GM12892 (cell line): ENCODE results near the gene LY86.

ENCODE experiments used
- POLR2A ChIP-seq: IDR thresholded peaks from 2 replicates; pipeline ENCODE4 v1.6.1; 2011; ENCODE audit warnings: low read depth, low read length, control low read depth
- POLR2AphosphoS5 ChIP-seq: IDR thresholded peaks from 2 replicates; pipeline ENCODE4 v1.6.1; 2011; ENCODE audit warnings: low read depth, low read length, control low read depth

DNA sequence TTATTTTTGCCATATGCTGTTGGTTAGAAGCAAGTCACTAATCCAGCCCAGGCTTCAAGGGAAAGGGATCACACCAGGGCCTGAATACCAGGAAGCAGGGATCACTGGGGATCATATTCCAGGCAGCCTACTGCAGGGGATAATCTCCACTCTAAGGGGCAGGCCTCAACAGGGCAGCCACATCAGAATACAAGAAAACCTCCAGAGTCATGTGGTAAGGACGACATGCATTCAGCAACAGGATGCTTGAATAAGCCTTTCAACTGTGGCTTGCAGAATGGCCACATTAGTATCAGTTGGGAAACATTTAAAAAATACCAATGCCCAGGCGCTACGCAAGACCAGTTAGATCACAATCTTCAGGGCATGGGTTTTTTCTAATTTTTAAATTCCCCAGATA is 109.1 kb downstream of the LY86 start:
- TF ChIP-seq POLR2A (no peak), POLR2AphosphoS5 (no peak)
